VCaP (cell line): ENCODE data around the gene MAEL.

Source experiments
- H3K27ac ChIP-seq: fragments of 450-650 bp; 2 replicates; pipeline ENCODE4 v1.5.1; 2017
- TF ChIP-seq, protein P1 (sequence below): fragments of 450-650 bp; conservative IDR thresholded peaks from 2 replicates; pipeline ENCODE4 v1.5.1; 2017; ENCODE audit warnings: mild to moderate bottlenecking, moderate library complexity

MAEL gene

GRCh38 chr1:166952002-166952746 lies 36.9 kb upstream of the MAEL start:
- TF ChIP-seq, protein P1, sequence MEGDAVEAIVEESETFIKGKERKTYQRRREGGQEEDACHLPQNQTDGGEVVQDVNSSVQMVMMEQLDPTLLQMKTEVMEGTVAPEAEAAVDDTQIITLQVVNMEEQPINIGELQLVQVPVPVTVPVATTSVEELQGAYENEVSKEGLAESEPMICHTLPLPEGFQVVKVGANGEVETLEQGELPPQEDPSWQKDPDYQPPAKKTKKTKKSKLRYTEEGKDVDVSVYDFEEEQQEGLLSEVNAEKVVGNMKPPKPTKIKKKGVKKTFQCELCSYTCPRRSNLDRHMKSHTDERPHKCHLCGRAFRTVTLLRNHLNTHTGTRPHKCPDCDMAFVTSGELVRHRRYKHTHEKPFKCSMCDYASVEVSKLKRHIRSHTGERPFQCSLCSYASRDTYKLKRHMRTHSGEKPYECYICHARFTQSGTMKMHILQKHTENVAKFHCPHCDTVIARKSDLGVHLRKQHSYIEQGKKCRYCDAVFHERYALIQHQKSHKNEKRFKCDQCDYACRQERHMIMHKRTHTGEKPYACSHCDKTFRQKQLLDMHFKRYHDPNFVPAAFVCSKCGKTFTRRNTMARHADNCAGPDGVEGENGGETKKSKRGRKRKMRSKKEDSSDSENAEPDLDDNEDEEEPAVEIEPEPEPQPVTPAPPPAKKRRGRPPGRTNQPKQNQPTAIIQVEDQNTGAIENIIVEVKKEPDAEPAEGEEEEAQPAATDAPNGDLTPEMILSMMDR = no peak
- H3K27ac ChIP-seq = no peak overlapping the region; the same call in 1 of the 2 replicates

DNA sequence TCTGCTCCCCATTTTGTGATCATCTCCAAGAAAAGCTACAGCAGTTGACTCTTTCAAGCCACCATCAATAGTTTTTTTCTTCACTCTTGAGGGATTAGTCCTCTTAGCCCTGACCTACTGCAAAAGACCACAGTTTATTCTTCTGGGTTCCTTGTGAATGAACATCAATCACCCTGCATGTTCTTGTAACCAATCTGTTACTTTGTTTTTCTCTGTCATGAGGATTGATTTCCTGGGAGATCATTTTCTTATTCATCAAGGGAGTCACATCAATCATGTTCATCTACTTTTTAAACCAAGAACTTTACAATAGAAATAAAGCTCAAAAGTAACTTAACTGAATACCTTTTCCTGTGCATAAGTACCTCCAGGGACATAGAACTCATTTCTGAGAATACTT lies 35.6 kb upstream of the MAEL start:
- no peak overlapping the region for H3K27ac ChIP-seq
- TF ChIP-seq, protein P1 = no peak

DNA sequence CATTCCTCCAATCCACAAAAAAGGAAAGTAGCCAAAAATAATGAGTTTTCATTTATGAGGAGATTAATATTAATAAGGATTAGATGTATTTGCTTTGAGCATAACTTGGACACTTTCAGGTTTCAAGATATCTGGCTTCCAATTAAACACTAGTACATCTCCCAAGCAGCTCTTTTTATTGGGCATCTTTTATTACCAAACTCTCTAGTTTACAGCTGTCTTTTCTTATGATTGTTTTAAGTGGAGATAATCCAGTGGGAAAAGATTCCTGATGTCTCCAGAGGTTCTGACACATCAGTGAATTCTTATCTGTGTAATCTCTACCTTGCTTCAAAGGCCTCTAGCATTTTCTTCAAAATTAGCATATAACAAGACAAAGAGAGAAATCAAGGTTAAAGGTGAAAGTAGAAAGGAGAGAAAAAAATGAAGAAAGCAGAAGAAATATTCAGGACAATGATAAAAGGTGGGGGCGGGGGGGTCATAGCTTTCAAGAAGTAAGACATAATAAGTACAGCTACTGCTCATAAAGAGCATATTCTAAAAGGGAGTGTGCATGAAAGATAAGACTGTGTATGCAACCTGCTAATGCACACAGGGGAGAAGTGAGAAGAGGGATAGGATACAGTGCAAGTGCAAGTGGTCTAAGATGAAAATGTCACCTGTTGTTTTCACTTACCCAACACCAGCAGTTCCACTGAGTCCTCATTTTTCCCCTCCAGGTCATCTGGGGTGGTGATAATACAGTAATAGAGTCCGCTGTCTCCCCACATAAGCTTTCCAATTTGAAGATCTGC lies 32.8 kb upstream of the MAEL start:
- no peak overlapping the region for H3K27ac ChIP-seq
- TF ChIP-seq, protein P1 = no peak

DNA sequence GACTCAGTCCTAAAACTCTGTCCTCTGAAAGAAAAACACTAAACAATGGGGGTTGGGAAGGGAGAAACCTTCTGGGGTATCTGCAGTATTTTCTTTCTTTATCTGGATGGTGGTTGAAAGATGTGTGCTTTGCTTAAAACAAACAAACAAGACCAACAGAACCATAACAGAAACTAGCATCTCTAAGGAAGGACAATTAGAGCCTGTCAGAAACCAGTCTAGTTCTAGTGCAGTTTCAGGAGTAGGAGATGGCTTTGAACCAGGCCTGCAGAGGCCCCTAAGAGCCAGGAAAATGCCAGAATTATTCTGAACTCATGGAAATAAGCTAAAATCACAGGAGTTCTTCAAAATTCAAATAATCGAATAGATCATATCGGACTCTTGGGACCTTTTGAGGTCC lies 32.2 kb upstream of the MAEL start:
- TF ChIP-seq, protein P1 = no peak

DNA sequence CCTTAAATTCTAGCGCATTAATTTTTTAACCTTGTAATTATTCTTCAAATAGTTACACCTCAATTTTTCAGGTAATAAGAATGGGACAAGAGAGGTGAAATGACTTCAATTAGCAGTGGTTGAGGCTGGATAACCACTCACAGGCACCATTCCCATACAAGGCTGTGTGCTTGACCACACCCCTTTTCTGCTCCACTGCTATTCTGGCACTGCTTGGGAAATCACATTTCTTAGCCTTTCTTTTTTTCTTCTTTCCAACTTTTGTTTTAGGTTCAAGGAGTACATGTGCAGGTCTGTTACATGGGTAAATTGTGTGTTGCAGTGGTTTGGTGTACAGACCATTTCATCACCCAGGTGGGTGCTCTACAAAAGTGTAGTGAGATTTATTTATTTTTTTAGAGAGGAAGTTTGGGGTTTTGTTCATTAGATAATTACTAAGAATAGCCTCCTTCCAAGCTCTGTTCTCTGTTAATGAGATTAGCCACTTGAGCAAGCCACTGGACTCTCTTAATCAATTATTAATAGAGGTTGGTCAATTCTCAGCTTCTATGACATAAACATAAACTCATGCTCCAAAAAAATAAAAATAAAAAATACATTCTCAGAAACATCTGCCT lies 28.1 kb upstream of the MAEL start:
- H3K27ac ChIP-seq = no peak overlapping the region
- TF ChIP-seq, protein P1 = no peak

More for the DNA sequence above, 32.2 kb upstream of the MAEL start:
- H3K27ac ChIP-seq = no peak overlapping the region

GRCh38 chr1:166969074-166969677 lies 19.9 kb upstream of the MAEL start:
- no peak overlapping the region for H3K27ac ChIP-seq

More at GRCh38 chr1:166969074-166969677, 19.9 kb upstream of the MAEL start:
- TF ChIP-seq, protein P1 = no peak
